Liver (tissue), 9 donors: ENCODE results near the gene MYO15B. TPM values are rescaled to one million over a fixed set of nuclear protein-coding genes. Genes with fewer than 3 reads are reported as not detected.

ENCODE experiments used
- DNase-seq: peaks from one replicate; pipeline ENCODE4 v3.0.0-alpha.2; 2017; ENCODE audit warnings: low spot score
- H3K27ac ChIP-seq, 2 donors: one replicate each; pipeline ENCODE4 v1.7.0; 2013; ENCODE audit warnings: inconsistent platforms in 2 of 2, low read length in 2 of 2, control low read depth in 1 of 2, low read depth in 1 of 2, mild to moderate bottlenecking in 1 of 2
- H3K27me3 ChIP-seq, 4 donors: one replicate each; pipeline versions ENCODE4 v1.6.1 to v1.7.0; 2013; ENCODE audit warnings: low read length in 3 of 4, inconsistent platforms in 1 of 4, mild to moderate bottlenecking in 1 of 4, moderate library complexity in 1 of 4; ENCODE audit not compliant: control insufficient read depth in 4 of 4, insufficient read depth in 4 of 4
- H3K36me3 ChIP-seq, 4 donors: one replicate each; pipeline versions ENCODE4 v1.6.1 to v1.7.0; 2013; ENCODE audit warnings: low read length in 3 of 4, mild to moderate bottlenecking in 3 of 4, low read depth in 1 of 4, moderate library complexity in 1 of 4; ENCODE audit not compliant: control insufficient read depth in 4 of 4, insufficient read depth in 3 of 4
- H3K4me1 ChIP-seq, 4 donors: one replicate each; pipeline versions ENCODE4 v1.6.1 to v1.7.0; 2013; ENCODE audit warnings: low read length in 3 of 4, mild to moderate bottlenecking in 3 of 4, moderate library complexity in 1 of 4; ENCODE audit not compliant: control insufficient read depth in 4 of 4, insufficient read depth in 4 of 4
- H3K4me3 ChIP-seq, 3 donors: one replicate each; pipeline versions ENCODE4 v1.6.1 to v1.7.0; 2013; ENCODE audit warnings: low read length in 3 of 3, control low read depth in 1 of 3, low read depth in 1 of 3, mild to moderate bottlenecking in 1 of 3
- H3K9ac ChIP-seq, 2 donors: one replicate each; pipeline ENCODE4 v1.7.0; 2013; ENCODE audit warnings: low read length in 2 of 2, mild to moderate bottlenecking in 2 of 2, moderate library complexity in 2 of 2, control low read depth in 1 of 2, low read depth in 1 of 2
- H3K9me3 ChIP-seq, 4 donors: one replicate each; pipeline versions ENCODE4 v1.6.1 to v1.7.0; 2013; ENCODE audit warnings: low read length in 3 of 4; ENCODE audit not compliant: control insufficient read depth in 4 of 4
- CTCF ChIP-seq: fragments of 150-350 bp; IDR thresholded peaks from 2 replicates; pipeline ENCODE4 v1.5.1; 2017; ENCODE audit warnings: improper control_type of control experiment, low read depth, low read length; ENCODE audit not compliant: missing input control
- EGR1 ChIP-seq, 2 donors: IDR thresholded peaks; 2 replicates each; pipeline ENCODE4 v1.6.1; 2016 to 2018; ENCODE audit warnings: antibody characterized with exemption in 2 of 2, low read depth in 2 of 2
- FOXA1 ChIP-seq: IDR thresholded peaks from 2 replicates; pipeline ENCODE4 v1.6.1; 2016; ENCODE audit warnings: antibody characterized with exemption
- FOXA2 ChIP-seq: IDR thresholded peaks from 2 replicates; pipeline ENCODE4 v1.6.1; 2016; ENCODE audit warnings: antibody characterized with exemption
- GABPA ChIP-seq, 2 donors: IDR thresholded peaks in 1 of 2; conservative IDR thresholded peaks in 1 of 2; 2 replicates each; pipeline ENCODE4 v1.6.1; 2016; ENCODE audit warnings: antibody characterized with exemption in 2 of 2, mild to moderate bottlenecking in 1 of 2, moderate library complexity in 1 of 2
- HNF4G ChIP-seq: IDR thresholded peaks from 2 replicates; pipeline ENCODE4 v1.6.1; 2016; ENCODE audit warnings: antibody characterized with exemption
- JUND ChIP-seq, 2 donors: IDR thresholded peaks; 2 replicates each; pipeline ENCODE4 v1.6.1; 2016; ENCODE audit warnings: antibody characterized with exemption in 2 of 2
- NR2F2 ChIP-seq: IDR thresholded peaks from 2 replicates; pipeline ENCODE4 v1.6.1; 2016; ENCODE audit warnings: antibody characterized with exemption
- RAD21 ChIP-seq, 2 donors: IDR thresholded peaks; 2 replicates each; pipeline ENCODE4 v1.6.1; 2016; ENCODE audit warnings: antibody characterized with exemption in 2 of 2, mild to moderate bottlenecking in 2 of 2
- REST ChIP-seq: IDR thresholded peaks from 2 replicates; pipeline ENCODE4 v1.6.1; 2016; ENCODE audit warnings: antibody characterized with exemption, mild to moderate bottlenecking
- RXRA ChIP-seq, 2 donors: IDR thresholded peaks; 2 replicates each; pipeline ENCODE4 v1.6.1; 2017 to 2018; ENCODE audit warnings: antibody characterized with exemption in 2 of 2, mild to moderate bottlenecking in 1 of 2
- SP1 ChIP-seq: IDR thresholded peaks from 2 replicates; pipeline ENCODE4 v1.6.1; 2018; ENCODE audit warnings: antibody characterized with exemption, mild to moderate bottlenecking
- TAF1 ChIP-seq: conservative IDR thresholded peaks from 2 replicates; pipeline ENCODE4 v1.6.1; 2016; ENCODE audit warnings: antibody characterized with exemption, mild to moderate bottlenecking
- YY1 ChIP-seq: IDR thresholded peaks from 2 replicates; pipeline ENCODE4 v1.6.1; 2016; ENCODE audit warnings: antibody characterized with exemption, mild to moderate bottlenecking
- ZBTB33 ChIP-seq: IDR thresholded peaks from 2 replicates; pipeline ENCODE4 v1.6.1; 2016; ENCODE audit warnings: antibody characterized with exemption
- WGBS: extraction: QIAGEN DNeasy Blood & Tissue Kit; methylation state at CpG from one replicate; pipeline ENCODE4 v1.1.7; 2013; 5-methylcytosine and 5-hydroxymethylcytosine counted together
- polyA plus RNA-seq, 2 donors: library from polyadenylated mRNA; stranded (reverse) in 1 of 2; unstranded in 1 of 2; fragments of 200-250 nt in 1 of 2; fragments of >200 nt in 1 of 2; fragmentation: Nextera tagmentation in 1 of 2; extraction: Ambion mirVana in 1 of 2; gene quantifications; one replicate each; pipeline versions ENCODE4 v1.2.1 to v1.2.3, GENCODE V29; 2013 to 2015
- total RNA-seq, 2 donors: library from RNA; depleted of rRNA; stranded (reverse); fragments of >200 nt; gene quantifications; one replicate each; pipeline ENCODE4 v1.2.3, GENCODE V29; 2014
- TF ChIP-seq, protein P1 (sequence below): IDR thresholded peaks from 2 replicates; pipeline ENCODE4 v1.6.1; 2016; ENCODE audit warnings: antibody characterized with exemption
- donor health status: healthy.
- donor health status: healthy.
- donor health status: healthy.
- donor health status: healthy.
- donor health status: healthy.

The MYO15B gene
- total and polyA plus RNA-seq, 4 donors, result 13.3 to 34.4 (median 18.0) TPM

DNA sequence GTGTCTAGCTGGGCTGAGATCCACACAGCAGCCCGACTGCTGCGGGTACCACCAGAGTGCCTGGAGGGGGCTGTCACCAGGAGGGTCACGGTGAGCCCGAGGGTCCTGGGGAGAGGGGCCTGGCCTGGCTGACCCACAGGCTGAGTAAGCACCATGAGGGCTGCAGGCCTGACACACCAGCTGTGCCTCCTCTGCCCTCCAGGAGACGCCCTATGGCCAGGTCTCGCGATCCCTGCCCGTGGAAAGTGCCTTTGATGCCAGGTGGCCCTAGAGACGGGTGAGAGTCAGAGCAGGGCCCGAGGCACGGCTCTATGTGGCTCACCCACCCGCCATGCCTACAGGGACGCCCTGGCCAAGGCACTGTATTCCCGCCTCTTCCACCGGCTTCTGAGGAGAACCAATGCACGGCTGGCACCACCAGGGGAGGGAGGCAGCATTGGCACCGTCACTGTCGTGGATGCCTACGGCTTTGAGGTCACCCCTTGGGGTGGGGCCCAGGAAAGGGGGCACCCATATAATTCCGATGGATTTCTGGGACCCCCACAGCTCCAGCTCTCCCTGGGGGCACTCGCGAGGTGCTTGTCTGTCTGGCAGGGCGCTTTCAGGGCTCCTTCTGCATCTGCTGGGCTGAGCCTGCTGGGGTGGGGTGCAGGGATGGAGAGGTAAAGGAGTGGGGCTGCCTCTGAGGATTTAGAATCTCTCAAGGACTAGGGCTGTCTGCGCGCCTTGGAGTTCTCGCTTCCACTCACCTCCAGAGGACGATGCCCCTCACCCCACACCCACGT lies 7.1 kb downstream of the MYO15B start:
- Histone ChIP-seq H3K9me3 (no peaks in the 10 kb centered on the region), H3K4me1 (peaks cover 0 to 8% (median 6%) of the 10 kb centered on the region in 4 donors), H3K27ac (no peak overlapping the region), H3K36me3 (peaks cover 0 to 1% (median 0%) of the 10 kb centered on the region in 4 donors), H3K27me3 (no peaks in the 10 kb centered on the region), H3K9ac (no peak overlapping the region), H3K4me3 (no peak overlapping the region)
- no peak for DNase-seq
- TF ChIP-seq CTCF (no peak), ZBTB33 (no peak), TAF1 (no peak), FOXA1 (no peak), EGR1 (IDR thresholded peaks at IDR 0.05; ENCODE audit: low read depth in 2 of 2) (no peak), JUND (IDR thresholded peaks at IDR 0.05) (no peak), SP1 (no peak), FOXA2 (no peak), RAD21 (IDR thresholded peaks at IDR 0.05) (no peak), HNF4G (no peak), REST (no peak), NR2F2 (no peak)
- TF ChIP-seq, protein P1, sequence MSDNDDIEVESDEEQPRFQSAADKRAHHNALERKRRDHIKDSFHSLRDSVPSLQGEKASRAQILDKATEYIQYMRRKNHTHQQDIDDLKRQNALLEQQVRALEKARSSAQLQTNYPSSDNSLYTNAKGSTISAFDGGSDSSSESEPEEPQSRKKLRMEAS, result no peak
- 85% methylated on average over 28 of the region's 28 CpGs for WGBS

DNA sequence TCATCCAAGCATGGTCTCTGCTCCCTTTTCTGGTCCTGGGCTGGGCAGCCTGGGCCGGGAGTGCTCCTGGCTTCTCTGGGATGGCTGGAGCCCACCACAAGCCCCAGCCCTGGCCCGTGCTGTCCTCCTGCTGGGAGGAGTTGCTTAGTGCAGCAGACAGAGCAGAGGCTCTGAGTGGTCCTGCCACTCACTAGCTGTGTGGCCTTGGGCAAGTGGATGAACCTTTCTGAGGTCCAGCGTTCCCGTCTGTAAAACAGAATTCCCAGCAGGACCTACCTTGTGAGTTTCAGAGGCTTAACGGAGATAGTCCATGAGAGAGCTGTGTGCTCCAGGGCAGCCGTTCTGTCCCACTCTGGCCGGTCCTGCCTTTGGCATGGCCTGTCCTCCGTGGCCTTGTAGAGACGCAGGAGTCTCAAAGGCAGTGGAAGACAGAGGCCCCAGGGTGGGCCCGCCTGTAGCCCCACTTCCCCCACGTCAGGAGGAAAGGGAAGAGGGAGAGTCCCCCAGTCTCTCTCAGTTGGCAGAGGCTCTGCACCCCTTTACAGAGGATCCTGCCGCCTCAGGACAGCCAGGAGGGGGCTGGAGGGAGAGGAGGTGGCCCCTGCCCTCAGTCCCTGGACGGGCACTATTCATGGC lies 7.8 kb downstream of the MYO15B start:
- Histone ChIP-seq H3K4me3 (no peak overlapping the region), H3K27me3 (no peaks in the 10 kb centered on the region), H3K27ac (no peak overlapping the region), H3K9me3 (no peaks in the 10 kb centered on the region), H3K36me3 (peaks cover 0 to 1% (median 0%) of the 10 kb centered on the region in 4 donors), H3K9ac (no peak overlapping the region), H3K4me1 (peaks cover 0 to 1% (median under 1%) of the 10 kb centered on the region in 4 donors)
- WGBS, result 86% methylated on average over 13 of the region's 13 CpGs
- DNase-seq, result no peak
- TF ChIP-seq RXRA (IDR thresholded peaks at IDR 0.05) (no peak), RAD21 (IDR thresholded peaks at IDR 0.05) (no peak), YY1 (no peak), SP1 (no peak), FOXA2 (no peak), REST (no peak), FOXA1 (no peak), GABPA (IDR thresholded peaks at IDR 0.05 in 1 of 2, conservative IDR thresholded peaks at IDR 0.05 in 1 of 2) (no peak), CTCF (no peak)
- TF ChIP-seq, protein P1, result no peak
